ENCODE measurements around the gene UGT2A1. TPM values are rescaled to one million over a fixed set of nuclear protein-coding genes. Genes with fewer than 3 reads are reported as not detected.
"Not testable (repeated sequence)": the region's sequence is repeated elsewhere in the genome, so short reads cannot be mapped to it uniquely, and the experiment has no call there.

The UGT2A1 gene
- not detected for polyA plus RNA-seq (2013, experiment 1 of 2; ENCODE audit: insufficient read length)
- polyA plus RNA-seq (2013, experiment 2 of 2; ENCODE audit: insufficient read length): not detected

DNA sequence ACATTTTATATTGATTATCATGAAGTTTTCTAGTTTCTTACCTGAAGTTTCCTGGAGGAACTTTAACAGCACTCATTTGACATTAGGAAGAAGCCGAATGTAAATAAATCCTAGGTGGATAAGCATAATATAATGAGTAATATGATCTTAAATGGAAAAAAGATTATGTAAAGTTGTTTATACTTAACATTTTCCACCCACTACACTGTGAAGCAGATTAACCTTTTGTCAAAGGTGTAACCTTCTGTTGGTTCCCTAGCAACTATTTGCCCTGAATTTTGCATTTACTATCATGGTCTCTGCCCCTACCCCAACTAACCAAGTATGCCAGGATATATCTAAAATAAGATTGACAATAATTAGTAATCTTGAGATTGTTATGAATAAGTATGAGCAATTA, at the start of gene UGT2A1:
UGT2A1 (minus strand) TSS at position 101 of the 400 bp plus-strand sequence. CDS start 5,603 bp downstream, outside the sequence.
- DNase-seq: no peak

DNA sequence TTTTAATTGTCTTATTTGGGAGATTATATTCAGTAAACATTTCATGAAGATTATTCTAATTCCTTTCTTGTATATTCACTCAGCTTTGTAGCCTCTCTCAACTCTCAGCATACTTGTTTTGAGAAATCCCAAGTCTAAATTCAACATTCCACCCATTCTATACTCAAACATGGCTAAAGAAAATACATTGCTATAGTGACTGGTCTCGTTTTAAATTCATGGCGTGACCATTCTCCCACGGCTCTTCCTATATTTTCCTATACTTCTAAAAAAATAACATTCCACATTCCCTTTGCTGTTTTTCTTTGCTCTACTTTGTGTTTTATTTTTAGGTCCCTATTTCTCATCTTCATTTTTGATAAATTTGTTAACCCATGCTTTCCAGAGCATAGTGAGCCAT, 49.2 kb upstream of the UGT2A1 start:
- DNase-seq: no peak

DNA sequence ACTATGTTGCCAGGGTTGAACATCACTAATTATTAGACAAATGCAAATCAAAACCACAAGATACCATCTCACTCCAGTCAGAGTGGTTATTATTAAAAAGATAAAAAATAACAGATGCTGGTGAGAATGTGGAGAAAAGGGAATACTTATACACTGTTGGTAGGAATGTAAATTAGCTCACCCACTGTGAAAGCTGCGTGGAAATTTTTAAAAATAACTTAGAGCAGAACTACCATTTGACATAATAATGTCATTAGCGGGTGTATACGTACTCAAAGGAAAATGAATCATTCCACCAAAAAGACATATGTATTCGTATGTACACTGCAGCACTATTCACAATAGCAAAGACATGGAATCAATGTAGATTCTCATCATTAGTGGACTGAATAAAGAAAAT, 48.6 kb upstream of the UGT2A1 start:
- DNase-seq: no peak

DNA sequence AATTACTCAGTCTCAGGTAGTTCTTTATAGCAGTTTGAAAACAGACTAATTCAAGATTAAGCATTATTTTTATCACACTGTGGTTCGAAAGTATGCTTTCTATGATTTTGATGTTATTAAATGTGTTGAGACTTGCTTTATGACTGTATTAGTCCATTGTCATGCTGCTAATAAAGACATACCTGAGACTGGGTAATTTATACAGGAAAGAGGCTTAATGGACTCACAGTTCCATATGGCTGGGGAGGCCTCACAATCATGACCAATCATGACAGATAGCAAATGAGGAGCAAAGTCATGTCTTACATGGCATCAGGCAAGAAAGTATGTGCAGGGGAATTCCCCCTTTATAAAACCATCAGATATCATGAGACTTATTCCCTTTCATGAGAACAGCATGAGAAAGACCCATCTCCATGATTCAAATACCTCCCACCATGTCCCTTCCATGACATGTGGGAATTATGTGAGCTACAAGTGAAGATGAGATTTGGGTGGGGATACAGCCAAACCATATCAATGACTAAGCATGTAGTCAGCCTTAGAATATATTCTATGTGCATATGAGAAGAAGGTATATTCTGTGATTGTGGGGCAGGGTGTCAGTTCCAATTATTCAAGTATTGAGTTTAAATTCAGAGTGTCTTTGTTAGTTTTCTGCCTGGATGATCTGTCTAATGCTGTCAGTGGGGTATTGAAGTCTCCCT, 44.6 kb upstream of the UGT2A1 start:
- no peak for DNase-seq

DNA sequence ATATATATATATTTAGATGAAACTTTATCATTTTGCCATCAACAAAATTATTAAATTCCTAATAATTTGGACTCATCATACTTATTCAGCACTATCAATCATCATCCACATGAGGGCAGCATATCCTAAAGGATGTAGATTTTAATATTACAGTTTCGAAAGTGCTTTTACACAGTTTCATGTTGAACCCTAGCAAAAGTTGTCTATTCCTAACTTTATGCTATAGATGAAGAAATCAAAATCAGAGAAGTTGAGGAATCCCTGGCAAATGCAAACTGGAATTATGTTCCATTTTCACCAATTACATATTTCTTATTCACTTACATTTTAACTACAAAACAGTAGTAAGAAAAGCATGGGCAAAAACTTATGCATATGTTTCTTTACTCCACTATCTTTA, 36.6 kb upstream of the UGT2A1 start:
- peak; percentile 40 for DNase-seq

DNA sequence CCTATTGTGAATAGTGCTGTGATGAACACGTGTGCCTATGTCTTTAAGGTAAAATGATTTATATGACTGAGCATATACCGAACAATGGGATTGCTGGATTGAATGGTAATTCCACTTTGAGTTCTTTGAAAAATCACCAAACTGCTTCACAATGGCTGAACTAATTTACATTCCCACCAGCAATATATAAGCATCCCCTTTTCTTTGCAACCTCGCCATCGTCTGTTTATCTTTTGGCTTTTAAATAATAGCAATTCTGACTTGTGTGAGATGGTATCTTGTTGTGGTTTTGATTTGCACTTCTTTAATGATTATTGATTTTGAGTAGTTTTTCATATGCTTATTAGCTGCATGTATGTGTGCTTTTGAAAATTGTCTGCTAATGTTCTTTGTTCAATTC, 31.8 kb upstream of the UGT2A1 start:
- DNase-seq: no peak

DNA sequence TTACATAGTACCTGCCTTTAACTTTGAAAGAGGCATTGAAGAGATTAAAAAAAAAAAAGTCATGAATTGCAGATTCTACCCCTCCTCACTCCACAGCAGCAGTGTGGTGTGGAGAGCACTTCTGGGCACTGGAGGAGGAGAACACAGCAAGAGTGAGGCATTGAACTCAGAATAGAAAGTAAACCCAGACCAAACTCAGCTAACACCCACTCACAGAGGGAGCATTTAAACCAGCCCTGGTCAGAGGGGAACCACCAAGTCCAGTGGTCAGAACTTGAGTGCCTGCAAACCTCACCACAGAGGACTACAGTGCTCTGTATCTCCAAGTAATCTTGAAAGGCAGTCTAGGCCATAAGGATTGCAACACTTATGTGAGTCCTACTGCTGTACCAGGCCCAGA, 15.6 kb upstream of the UGT2A1 start:
- DNase-seq: no peak

DNA sequence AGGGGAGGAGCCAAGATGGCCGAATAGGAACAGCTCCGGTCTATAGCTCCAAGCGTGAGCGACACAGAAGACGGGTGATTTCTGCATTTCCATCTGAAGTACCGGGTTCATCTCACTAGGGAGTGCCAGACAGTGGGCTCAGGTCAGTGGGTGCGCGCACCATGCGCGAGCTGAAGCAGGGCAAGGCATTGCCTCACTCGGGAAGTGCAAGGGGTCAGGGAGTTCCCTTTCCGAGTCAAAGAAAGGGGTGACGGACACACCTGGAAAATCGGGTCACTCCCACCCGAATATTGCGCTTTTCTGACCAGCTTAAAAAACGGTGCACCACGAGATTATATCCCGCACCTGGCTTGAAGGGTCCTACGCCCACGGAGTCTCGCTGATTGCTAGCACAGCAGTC, 11.0 kb upstream of the UGT2A1 start:
- DNase-seq: not testable (repeated sequence)

DNA sequence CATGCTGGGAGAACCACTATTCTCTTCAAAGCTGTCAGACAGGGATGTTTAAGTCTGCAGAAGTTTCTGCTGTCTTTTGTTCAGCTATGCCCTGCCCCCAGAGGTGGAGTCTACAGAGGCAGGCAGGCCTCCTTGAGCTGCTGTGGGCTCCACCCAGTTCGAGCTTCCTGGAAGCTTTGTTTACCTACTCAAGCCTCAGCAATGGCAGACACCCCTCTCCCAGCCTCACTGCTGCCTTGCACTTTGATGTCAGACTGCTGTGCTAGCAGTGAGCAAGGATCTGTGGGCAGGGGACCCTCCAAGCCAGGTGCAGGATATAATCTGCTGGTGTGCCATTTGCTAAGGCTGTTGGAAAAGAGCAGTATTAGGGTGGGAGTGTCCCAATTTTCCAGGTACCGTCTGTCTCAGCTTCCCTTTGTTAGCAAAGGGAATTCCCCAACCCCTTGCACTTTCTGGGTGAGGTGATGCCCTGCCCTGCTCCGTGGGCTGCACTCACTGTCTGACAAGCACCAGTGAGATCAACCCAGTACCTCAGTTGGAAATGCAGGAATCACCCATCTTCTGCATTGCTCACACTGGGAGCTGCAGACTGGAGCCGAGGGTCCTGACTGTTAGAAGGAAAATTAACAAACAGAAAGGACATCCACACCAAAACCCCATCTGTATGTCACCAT, 8.2 kb upstream of the UGT2A1 start:
- not testable (repeated sequence) for DNase-seq

DNA sequence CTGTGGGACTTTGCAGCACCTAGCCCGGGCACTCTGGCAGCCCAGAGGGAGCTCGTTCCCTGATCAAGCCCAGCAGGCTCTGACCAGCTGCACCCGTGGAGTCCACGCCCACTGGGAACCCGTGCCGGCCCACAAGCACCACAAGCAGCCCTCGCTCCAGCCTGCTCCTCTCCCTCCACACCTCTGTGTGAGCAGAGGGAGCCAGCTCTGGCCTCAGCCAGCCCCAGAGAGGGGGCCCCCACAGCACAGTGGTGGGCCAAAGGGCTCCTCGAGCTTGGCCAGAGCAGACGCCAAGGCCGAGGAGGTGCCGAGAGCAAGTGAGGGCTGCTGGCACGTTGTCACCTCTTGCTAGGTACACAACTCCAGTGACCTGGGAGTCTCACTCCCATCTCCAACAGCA, 5.1 kb upstream of the UGT2A1 start:
- DNase-seq: no peak

DNA sequence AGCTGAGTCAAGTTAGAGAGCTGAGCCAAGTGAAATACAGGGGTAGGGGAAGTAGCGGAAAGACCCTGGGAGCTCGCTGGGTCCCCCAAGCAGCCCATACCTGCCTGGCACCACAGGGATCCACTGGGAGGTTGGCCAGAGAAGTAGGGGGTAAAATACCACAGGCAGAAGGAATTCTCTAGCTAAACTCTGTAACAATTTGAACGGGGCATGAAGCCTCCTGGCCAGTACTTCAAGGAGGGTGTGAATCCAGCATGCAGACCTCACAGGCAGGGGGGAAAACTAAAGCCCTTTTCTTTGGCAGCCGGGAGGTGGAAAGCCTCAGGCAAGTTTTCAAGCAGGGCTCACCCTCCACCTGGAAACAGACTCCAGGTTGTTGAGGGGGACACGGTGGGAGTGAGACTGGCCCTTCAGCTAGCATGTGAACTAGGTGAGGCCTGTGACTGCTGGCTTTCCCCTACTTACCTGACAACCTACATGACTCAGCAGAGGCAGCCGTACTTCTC, 3.7 kb upstream of the UGT2A1 start:
- no peak for DNase-seq

DNA sequence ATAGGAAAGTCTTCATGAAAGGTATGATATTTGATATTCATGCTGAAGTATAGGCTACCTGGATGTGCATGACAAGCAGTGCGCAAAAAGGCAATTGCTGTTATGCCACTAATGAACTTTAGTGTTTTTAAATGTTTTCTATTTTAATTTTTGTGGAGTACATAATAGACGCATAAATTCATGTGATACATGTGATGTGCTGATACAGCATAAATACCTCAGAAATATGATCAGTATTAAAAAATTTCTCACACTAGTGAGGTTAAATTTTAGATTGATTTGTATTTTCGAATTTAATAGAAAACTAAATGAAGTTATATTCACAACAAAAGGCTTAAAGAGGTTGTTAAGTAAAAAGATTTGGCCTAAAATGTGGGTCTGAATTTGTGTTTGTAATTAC, 2.2 kb downstream of the UGT2A1 start:
- no peak for DNase-seq

DNA sequence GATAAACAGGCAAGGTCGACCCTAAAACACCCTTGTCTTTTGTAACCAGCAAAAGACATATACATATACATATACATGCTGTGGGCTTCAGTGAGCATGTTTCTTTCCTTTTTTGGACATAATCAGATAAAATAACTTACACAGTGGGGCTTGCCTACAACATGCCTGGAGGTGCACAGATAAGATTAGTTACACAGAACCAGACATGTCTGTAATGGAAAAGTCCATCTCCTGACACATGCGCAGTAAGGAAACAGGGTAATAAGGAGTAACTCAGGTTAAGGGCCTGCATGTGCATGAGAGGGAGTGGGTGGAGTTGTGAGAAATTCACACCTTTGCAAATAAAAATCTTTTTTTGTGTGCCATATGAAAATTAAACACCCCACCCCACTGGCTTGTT, 3.4 kb downstream of the UGT2A1 start:
- no peak for DNase-seq

DNA sequence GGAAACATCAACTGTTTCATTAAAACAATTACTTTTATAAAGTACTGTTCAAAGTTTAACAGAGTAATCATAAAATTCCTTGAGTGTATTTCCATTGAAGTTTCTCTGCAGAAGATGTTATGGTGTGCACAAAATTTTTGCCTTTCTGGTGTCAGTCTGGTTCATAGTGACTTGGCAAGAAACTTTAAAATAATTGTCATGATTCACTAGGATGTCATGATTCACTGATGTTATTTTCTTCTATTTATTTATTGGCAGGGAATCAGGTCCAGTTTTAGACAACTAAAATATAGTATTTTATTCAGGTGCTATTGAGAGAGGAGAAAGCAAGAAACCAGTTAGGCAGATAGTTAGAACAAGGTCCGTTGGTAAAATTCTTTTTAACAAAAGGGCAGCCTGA, 3.8 kb downstream of the UGT2A1 start:
- no peak for DNase-seq

DNA sequence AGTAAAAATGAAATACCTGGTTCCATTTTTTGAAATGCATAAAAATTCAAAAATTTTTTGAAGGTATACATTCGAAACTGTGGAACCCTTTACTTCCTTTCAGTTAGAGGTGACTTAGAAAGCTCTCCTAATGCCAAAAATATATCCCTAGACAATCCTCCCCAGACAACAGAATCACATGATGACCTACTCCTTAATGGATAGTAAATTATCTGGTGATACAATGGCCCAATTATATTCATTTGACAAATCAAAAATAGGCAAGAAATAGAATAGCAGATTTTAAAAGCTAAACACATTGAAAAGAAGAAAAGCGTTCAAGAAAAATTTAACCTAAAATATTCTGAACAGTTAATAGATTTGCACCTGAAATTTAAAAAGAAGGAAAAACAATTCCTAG, 10.1 kb downstream of the UGT2A1 start:
- no peak for DNase-seq

DNA sequence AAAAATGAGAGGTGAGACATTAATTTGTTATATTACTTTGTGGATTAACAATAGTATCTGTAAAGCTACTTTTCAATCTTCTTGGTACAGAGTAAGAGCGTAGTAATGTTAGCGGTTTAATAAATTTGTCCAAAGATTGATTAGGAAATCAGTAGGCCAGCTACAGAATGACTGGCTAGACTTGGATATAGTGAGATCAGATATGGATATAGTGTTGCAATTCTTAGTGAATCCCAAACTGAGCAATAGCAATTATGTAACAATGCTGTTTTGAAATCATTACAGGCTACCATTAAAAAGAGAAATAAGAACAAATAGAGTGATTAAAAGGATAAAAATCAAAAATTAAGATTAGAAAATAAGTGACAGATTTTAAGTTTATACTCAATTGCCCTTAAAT, 12.8 kb downstream of the UGT2A1 start:
- DNase-seq: no peak

DNA sequence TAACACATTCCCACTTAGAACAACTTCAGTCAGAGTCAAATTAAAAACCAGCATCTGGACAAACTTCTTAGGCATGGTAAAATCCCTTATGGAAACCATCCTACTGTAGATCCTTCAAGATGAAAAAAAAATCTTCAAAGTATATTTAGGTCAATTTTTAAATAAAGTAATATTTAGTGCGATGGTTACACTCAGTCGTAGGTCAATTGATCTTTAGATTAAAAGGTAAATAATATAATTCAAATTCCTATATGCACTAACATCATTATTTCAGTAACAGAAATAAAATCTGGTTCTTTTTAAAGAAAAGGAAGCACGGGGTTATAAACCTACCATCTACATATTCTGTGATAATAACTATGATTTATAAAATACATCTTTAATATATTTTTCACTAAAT, 13.5 kb downstream of the UGT2A1 start, which contains the start of gene UGT2A2:
UGT2A2 (minus strand) TSS at position 101 of the 400 bp plus-strand sequence; CDS start at position 99, 2 bp downstream.
- no peak for DNase-seq

DNA sequence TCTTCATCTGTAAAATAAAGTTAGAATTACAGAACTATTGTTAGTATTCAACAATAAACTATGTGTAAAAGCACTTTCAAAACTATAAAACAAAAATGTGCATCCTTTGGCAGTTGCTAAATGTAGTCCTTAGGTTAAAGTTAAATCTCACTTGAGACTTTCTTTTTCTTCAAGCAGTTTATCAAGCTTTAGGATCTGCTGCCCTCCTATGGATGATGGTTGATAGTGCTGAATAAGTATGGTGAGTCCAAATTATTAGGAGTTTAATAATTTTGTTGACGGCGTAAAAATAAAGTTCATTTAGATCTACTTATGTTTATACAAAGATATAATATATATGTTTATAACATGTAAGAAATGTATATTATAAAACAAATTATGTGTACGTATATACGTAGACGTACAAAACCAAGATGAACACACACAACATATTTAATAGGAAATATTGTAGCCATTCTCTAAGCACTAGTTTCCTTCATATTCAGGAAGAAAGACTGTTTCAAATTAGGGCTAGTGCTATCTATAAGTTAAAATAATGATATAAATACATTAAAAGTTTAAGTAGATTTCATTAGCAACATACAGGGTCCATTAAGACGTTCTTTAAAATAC, 35.9 kb downstream of the UGT2A1 start:
- DNase-seq: peak; percentile 29

DNA sequence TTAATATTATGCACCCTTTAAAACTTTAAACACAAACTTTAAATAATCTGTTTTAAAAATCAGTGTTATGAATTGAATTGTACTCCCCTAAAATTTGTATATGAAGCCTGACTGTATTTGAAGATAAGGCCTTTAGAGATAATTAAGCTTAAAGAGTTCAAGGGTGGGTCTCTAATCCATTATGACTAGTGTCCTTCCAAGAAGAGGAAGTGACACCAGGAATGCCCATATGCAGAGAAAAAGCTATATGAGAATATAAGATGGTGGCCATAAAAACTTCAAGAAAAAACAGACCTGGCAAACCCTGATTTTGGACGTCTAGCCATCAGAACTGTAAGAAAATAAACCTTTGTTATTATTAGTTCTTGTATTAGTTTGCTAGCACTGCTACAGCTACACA, 42.6 kb downstream of the UGT2A1 start:
- no peak for DNase-seq

DNA sequence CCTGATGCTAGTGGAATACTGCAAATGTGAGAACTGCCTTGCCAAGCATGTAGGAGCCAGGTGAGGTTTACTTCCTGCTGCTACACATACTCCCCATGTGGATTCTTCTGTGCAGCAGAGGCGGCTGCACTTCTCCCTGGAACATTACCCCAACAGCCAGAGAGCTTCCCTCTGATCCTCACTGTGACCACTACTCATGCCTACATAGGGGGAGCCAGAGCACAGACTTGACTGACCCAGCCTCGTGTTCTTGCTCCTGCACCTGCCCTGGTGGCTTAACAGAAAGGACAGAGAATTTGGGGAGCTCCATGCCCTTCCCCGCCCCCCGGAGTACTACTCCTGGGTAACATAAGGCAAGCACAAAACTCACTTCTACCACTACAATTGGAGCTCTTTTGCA, 52.0 kb downstream of the UGT2A1 start:
- DNase-seq: no peak

DNA sequence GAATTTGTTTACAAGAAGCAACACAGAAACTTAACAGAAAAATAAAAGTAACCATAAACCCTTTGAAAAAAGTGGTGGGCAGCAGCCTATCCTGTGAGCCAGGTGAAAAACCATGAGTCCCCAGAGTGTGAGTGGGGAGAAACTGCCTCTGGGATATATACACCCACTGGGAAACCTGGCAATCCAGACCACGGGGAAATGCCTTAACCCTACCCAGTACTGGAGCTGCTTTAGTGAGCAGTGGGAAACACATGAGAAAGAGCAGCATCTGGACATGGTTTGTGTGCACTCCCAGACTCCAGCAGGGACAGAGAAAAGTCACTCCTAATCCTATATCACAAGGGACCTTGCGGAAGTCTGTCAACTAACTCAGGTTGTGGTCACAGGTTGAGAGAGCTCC, 53.0 kb downstream of the UGT2A1 start:
- no peak for DNase-seq

DNA sequence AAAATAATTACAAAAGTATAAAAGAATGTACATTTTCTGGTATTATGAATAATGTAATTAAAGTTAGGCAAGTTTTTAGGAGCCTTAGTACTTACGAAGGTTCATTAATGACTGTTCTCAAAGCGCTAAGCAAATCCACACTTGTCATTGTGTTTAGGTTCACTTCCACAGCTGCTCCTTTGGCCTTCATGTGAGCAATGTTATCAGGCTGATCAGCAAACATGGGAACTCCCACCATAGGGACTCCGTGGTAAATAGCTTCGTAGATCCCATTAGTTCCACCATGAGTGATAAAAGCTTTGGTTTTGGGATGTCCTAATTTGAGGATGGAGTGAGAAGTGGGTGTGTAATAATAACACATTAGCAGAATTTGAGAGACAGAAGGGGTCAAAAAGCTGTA, 58.7 kb downstream of the UGT2A1 start:
- DNase-seq: no peak

DNA sequence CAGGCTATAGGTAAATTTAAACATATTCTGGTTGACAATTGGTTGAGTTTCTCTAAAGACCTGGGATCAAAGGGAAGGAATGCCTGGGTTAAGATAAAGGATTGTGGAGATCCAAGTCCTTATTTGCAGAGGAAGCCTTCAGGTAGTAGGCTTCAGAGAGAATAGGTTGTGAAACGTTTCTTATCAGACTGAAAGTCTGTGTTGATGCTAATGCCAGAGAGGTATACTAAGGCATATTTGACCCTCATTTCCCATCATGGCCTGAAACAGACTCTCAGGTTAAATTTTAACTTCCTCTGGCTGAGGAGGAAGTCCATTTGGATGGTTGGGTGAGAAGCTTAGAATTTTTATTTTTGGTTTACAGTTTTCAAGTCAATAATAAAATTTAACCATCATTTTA, 61.7 kb downstream of the UGT2A1 start:
- DNase-seq: no peak

DNA sequence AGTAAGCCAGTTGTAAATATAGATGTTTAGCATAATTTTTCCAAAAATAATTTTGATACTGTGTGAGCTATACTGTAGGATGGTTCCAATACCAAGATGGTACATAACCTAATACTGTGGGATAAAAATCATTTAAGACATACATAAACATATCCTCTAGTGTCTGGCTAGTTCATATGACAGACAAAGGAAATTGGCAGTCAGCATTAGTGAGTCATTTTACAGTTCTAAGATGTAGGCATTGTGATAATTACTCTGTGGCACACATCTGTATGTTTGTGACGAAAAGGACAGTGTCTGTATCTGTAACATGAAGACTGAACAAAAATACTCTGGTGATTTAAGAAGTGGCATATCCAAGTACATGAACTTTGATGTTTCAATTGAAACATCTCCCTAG, 63.2 kb downstream of the UGT2A1 start:
- no peak for DNase-seq

Measured in fibroblast of skin of abdomen (primary cell).